Left renal cortex interstitium (tissue), 4 donors: ENCODE measurements around the gene ZNF750. TPM values are rescaled to one million over a fixed set of nuclear protein-coding genes. Genes with fewer than 3 reads are reported as not detected.

Experiments used
- DNase-seq, 4 donors: peaks; one replicate each; pipeline ENCODE4 v3.0.0-alpha.2; 2013; ENCODE audit warnings: low read depth in 4 of 4, low spot score in 2 of 4, missing footprints in 1 of 4
- polyA plus RNA-seq, 4 donors: library from polyadenylated mRNA; unstranded; fragments of 120-200 nt; gene quantifications; one replicate each; pipeline ENCODE4 v1.2.1, GENCODE V29; 2013; ENCODE audit not compliant: insufficient read length in 4 of 4

ZNF750 gene
- polyA plus RNA-seq, 4 donors = 1.1 to 2.1 (median 1.8) TPM

- no peak for DNase-seq
Observed at GRCh38 chr17:82873521-82873920, 33.7 kb upstream of the ZNF750 start.

DNA sequence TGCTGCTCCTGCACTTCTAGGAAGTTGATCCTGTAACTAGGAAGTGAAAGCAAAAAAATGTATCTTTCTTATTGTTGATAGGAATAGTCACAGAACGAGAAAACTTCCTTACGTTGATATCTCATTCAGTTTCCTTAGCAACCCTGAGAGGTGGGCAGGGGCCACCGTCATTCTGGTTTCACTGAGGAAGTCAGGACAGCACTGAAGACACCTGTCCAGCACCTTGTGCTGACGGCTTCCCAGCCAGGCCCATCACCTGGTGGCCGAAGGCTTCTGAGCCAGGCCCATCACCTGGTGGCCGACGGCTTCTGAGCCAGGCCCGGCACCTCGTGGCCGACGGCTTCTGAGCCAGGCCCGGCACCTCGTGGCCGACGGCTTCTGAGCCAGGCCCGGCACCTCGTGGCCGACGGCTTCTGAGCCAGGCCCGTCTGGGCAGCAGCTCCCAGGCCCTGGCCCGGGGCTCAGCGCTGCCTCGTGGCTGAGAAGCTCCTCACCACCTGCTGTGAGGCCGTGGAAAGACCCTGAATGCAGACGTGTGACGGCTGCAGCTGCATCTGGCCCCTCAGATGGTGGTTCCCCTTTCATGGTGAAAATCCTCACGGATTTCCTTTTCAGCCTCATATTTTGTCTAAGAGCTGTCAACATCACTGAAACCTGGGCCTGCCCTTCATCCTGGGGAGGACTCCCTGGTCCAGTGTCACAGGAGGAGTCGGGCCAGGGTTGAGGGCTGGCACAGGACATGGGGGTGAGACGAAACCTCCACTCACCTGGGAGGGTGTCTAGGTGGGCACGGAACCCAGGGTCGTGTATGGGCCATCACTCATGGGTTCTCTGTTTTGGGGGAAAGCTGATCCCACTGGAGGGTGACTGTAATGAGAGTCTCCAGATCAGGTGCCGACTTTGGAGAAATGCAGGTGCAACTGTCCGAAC is 33.0 kb upstream of the ZNF750 start:
- DNase-seq = no peak

GRCh38 chr17:82871776-82872561 is 32.1 kb upstream of the ZNF750 start:
- DNase-seq = no peak

GRCh38 chr17:82871056-82871775 is 31.4 kb upstream of the ZNF750 start:
- no peak for DNase-seq

DNA sequence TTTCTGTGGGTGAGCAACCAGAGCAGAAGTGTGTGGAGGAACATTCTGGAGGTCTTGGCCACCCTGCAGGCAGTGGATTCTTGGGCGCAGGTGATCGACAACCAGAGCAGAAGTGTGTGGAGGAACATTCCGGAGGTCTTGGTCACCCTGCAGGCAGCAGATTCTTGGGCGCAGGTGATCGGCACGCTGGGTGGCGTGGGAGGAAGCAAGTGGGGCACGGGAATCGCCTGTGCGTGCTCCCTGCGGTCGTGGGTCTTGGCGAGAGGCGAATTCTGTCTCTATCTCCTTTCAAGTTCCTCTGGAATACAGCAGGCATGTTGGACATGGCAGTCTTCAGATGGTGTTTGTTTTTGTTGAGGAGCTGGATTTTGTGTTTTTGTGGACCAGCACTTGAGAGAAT is 30.7 kb upstream of the ZNF750 start:
- no peak for DNase-seq

GRCh38 chr17:82870091-82870491 is 30.3 kb upstream of the ZNF750 start:
- no peak for DNase-seq

DNA sequence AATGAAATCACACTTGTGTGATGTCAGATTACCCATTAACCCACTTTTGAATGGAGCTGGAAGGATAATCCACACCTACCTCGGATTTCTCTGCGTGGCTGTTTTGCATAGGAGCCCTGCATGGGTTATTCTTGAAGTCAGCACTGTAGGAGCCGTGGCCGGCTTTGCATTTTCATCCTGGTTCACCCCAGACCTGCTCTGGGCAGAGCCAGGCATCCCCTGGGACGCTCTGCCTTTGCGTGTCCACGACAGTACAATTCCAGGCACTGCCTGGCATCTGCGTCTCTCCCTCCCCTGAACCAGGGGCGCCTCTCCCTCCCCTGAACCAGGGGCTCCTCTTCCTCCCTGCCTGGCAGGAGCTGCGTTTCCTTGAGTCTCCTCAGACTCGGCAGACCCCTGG is 29.7 kb upstream of the ZNF750 start:
- DNase-seq = no peak

DNA sequence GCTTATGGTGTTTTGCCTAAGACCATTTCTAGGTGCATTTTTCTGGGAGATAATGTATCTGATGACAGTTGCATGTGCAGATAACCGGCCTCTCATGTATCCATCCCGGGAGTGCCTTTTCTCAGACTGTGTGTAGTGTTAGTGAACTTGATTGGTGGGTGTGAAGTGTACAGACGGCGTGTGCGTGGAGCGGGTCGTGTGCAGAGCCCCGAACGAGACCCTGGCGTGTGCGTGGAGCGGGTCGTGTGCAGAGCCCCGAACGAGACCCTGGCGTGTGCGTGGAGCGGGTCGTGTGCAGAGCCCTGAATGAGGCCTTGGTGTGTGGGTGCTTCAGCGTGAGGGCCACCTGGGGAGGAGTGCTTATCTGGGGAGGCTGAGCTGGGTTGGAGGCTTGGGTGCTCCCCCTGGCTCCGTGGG is 28.9 kb upstream of the ZNF750 start:
- no peak for DNase-seq

DNA sequence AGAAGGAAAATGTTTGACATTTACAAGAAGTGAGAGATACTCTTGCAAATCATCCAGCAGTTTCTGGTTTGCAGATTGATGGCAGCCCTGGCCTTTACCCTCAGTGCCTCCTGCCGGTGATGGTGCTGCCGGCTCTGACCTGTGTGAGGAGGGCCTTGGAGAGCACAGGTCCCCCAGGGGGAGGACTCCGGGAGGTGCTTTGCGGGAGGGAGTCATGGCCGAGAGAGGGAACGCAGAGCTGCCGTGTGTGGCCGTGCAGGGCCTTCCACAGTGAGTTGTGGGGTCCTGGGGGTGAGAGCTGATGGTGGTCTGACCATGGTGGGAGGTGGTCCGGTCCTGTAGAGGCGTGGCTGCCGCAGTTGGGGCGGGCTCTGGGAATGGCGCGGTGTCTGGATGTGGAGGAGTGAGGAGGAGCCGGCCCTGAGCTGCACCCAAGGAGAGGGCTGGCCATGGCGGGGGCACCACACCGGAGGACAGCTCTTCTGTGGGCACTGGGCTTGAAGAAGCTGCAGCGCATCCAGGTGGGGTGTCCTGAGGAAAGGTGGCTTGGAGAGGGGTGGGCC is 28.0 kb upstream of the ZNF750 start:
- DNase-seq = no peak

DNA sequence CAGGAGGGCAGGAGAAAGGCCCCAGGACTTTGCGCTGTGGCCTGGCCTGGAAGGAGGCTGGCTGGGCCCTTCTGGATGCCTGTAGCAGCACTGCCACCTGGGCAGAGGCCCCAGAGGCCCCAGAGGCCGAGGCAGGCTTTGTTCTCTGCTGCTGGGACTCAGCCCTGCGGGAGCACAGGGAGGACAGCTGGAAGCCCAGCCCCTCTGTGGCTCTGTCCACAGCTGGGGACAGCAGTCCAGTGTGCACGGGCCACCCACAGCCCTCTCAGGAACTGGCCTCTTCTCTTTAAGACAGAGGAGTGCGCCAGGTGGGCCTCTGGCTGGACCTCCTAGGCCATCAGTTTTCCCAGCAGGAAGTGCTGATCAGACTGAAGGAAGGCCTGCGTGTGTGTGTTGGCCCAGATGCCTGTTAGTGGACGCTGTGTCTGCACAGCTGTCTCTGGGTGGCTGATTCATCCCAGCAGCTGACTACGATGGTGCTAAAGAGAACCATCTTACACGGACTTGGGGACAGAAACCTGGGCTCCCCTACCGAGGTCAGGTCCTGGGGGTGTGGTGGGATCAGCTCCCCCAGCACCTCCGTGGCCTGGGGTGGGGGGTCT is 26.9 kb upstream of the ZNF750 start:
- no peak for DNase-seq

DNA sequence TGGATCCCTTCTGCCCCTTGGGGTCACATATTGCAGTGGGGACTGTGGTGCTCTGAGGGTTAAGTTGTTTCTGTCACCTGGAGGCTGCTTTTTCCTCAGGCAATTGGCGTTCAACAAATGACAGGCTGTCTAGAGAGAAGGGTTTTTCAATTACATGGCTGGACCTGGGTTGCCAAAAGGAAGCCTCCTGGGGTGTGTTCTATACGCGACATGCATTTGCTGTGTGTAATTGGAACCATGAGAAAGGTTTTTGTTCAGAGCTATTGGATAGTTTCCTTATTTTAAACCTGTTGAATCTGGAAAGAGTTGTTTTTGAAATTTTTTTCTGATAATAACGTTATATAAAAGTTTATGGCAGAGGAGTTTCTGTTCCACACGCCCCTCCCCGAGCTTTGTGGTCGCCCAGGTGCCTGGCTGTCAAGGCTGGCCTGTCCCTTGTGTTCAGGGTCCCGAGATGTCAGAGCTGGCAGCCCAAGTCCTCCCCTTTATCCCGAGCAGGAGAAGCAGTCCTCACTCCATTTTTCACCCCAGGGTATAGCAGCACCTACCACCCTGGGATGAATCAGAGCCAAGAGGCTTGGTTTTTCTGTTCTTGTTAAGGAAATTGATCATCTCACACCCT is 26.1 kb upstream of the ZNF750 start:
- no peak for DNase-seq

- no peak for DNase-seq
Observed at GRCh38 chr17:82865274-82865673, 25.5 kb upstream of the ZNF750 start.

GRCh38 chr17:82864713-82865248 is 25.0 kb upstream of the ZNF750 start:
- DNase-seq = no peak

- DNase-seq = no peak
Observed at GRCh38 chr17:82863941-82864712, 24.3 kb upstream of the ZNF750 start.

DNA sequence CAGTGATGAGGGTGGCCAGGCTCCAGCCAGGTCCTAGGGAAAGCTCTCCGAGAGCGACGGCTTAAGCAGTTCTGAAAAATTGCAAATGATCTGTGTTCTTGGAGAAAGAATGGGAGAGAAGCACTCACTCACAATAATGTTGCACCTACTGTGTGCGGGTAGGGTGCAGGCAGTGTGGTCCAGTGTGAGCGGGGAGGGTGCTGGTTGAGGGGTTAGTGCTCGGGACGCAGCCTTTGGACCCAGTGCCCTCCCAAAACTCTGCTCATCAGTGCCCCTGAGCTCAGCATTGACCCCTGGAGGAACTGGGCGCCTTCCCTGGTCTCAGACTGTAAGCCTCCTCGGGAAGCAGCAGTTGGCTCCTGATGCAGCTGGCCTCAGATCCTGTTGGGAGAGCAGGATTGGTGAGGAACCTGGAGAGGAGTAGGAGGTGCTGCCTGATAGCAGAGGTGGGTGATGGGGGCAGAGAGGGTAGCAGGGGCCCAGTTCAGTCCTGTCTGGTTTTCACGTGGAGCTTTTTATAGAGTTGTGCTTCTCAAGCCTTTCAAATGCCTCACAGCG is 23.6 kb upstream of the ZNF750 start:
- DNase-seq = no peak

DNA sequence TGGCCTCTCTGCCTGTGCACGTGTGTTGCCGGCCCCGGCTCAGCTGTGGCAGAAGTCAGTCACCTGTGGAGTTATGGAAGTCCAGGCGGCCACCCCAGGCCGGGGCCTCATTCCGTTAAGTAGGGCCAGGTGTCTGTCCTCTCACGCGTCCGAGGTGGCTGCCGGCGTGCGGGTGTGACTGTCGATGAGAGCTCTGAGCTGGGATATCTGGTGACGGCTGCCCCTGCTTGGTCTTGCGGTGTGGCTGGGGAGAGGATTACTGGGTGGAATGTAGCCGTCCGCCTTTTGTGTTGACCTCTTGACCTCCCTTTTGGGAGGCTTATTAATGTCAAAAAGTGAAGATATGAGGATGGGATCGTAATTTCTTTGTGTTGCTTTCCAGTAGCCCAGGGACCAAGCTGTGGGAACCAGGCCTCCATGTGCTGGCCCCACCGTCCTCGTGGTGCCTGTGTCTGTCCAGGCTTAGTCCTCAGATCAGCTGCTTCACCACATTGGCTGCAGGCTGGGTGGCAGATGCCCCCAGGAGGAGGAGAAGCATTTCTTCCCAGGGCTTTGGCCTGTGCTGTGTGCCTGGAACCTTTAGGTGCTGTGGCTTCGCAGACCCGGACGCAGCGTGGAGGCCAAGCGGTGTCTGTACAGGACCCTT is 23.0 kb upstream of the ZNF750 start:
- DNase-seq = no peak

DNA sequence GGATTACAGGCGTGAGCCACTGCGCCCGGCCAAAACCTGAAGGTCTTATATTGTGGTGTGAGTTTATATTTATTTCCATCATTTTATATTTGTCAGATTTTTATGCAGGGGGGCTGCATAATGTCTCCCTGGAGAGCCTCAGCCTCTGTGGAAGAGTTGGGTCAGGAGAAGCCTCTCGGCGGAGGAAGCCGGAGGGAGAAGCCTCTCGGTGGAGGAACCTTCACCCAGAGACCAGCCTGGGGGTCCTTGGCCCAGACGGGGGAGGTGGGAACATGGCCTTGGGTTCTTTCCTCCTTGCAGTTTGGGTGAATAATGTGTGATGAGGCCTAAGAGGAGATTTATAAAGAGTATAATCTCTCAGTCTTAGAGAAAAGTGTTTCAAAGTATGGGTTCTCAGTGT is 22.4 kb upstream of the ZNF750 start:
- DNase-seq = no peak

DNA sequence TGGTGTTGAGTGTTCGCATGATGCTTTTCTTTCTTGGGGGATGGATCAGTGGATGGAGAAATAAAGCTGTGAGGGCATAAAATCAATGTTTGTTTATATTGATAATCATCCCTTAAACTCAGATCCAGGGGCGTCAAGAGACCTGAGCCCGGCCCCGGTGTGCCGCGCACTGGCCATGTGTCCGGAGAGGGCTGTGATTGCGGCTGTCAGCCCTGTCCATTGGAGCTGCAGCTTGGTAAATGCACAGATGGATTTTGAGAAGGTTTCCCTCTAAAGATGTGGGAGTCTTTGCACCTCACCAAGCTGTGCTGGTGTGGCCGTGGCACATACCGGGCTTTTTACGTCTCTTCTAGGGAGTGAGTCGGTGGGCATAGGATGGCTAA is 21.6 kb upstream of the ZNF750 start:
- DNase-seq = no peak
